H1 (cell line): Measurements from ENCODE around the gene ZNF81. TPM values are rescaled to one million over a fixed set of nuclear protein-coding genes. Genes with fewer than 3 reads are reported as not detected.

Source experiments
- ASH2L ChIP-seq: fragments of 200-600, 300-600 bp; sonication (generic); IDR thresholded peaks from one replicate; pipeline ENCODE4 v1.7.1; 2017; ENCODE audit warnings: low read length
- BACH1 ChIP-seq: IDR thresholded peaks from 2 replicates; pipeline ENCODE4 v1.6.1; 2012; ENCODE audit warnings: low read length, improper control_type of control experiment
- BRCA1 ChIP-seq: IDR thresholded peaks from 2 replicates; pipeline ENCODE4 v1.6.1; 2012; ENCODE audit warnings: low read depth, low read length, improper control_type of control experiment
- CBX5 ChIP-seq: fragments of 300-800, 300-1000 bp; sonication (generic); IDR thresholded peaks from 2 replicates; pipeline ENCODE4 v1.7.1; 2016; ENCODE audit warnings: antibody characterized with exemption, low read length, low read depth
- CHD2 ChIP-seq: IDR thresholded peaks from 2 replicates; pipeline ENCODE4 v1.6.1; 2012; ENCODE audit warnings: low read length, improper control_type of control experiment
- CHD7 ChIP-seq: fragments of 300-600 bp; sonication (generic); IDR thresholded peaks from 2 replicates; pipeline ENCODE4 v1.7.1; 2012; ENCODE audit warnings: low read length, moderate library complexity, mild to moderate bottlenecking, inconsistent platforms; ENCODE audit not compliant: insufficient replicate concordance
- CTCF ChIP-seq, 3 experiments: IDR thresholded peaks; 1 replicate in 2 of 3; 2 replicates in 1 of 3; pipeline versions ENCODE4 v1.5.1 to v1.6.1; 2011; ENCODE audit warnings: low read length in 3 of 3, mild to moderate bottlenecking in 3 of 3, inconsistent platforms in 2 of 3, low read depth in 1 of 3, moderate library complexity in 1 of 3; ENCODE audit not compliant: insufficient read depth in 1 of 3; ENCODE audit errors: control extremely low read depth in 1 of 3
- POLR2A ChIP-seq, 2 experiments: IDR thresholded peaks; 1 replicate in 1 of 2; 2 replicates in 1 of 2; pipeline ENCODE4 v1.6.1; 2011; ENCODE audit warnings: low read depth in 2 of 2, low read length in 2 of 2, mild to moderate bottlenecking in 2 of 2; ENCODE audit errors: control extremely low read depth in 1 of 2
- SP2 ChIP-seq: IDR thresholded peaks from 2 replicates; pipeline ENCODE4 v1.6.1; 2012; ENCODE audit warnings: mild to moderate bottlenecking, low read length, inconsistent platforms
- SRF ChIP-seq: IDR thresholded peaks from 2 replicates; pipeline ENCODE4 v1.6.1; 2011; ENCODE audit warnings: mild to moderate bottlenecking, low read depth, low read length, moderate library complexity
- polyA plus RNA-seq, 7 experiments: library from polyadenylated mRNA; depleted of rRNA in 3 of 7; stranded (reverse) in 5 of 7; unstranded in 2 of 7; fragments of >200 nt in 5 of 7; fragments of 200-250 nt in 2 of 7; gene quantifications; 1 replicate in 5 of 7; 2 replicates in 1 of 7; 4 replicates in 1 of 7; pipeline versions ENCODE4 v1.2.1 to v1.2.3, GENCODE V29; 2011 to 2013; ENCODE audit warnings: missing spikeins in 2 of 7, mixed read lengths in 2 of 7
- total RNA-seq: library from RNA; stranded (reverse); fragmentation: NEBNext Ultra II Directional; extraction: Animal tissue kit (Norgen Biotek cat#: 25700); gene quantifications from 2 replicates; pipeline ENCODE4 v1.2.1, GENCODE V29; 2021

Gene ZNF81
- total and polyA plus RNA-seq, 2 of the 8 experiments (the other 6 are each of a cell fraction or from before 2014, with no cell fraction given), result 3.4 to 10.0 TPM

GRCh38 chrX:47804315-47804714, 32.4 kb upstream of the ZNF81 start (continued):
- TF ChIP-seq CHD7 (no peak), ASH2L (no peak), CTCF (IDR thresholded peaks at IDR 0.05; ENCODE audit: control extremely low read depth in 1 of 3, insufficient read depth in 1 of 3, low read depth in 1 of 3, low read length in 3 of 3) (no peak), SP2 (no peak), CBX5 (no peak), BRCA1 (no peak), BACH1 (no peak), POLR2A (IDR thresholded peaks at IDR 0.05; ENCODE audit: control extremely low read depth in 1 of 2, low read depth in 2 of 2, low read length in 2 of 2) (no peak), CHD2 (no peak), SRF (no peak)
